Endodermal cell (in vitro differentiated cells): ENCODE results near the gene CCNI2. TPM values are rescaled to one million over a fixed set of nuclear protein-coding genes. Genes with fewer than 3 reads are reported as not detected.
A peak's percentile ranks its signal among the peaks of the same experiment; 100 is the strongest.

Source experiments
- DNase-seq: peaks from one replicate; pipeline ENCODE4 v3.0.0-alpha.2; 2017
- H3K27ac ChIP-seq: 2 replicates; pipeline ENCODE4 v1.5.1; 2013; ENCODE audit warnings: mild to moderate bottlenecking, low read depth, low read length, moderate library complexity
- H3K27me3 ChIP-seq: 2 replicates; pipeline ENCODE4 v1.6.1; 2013; ENCODE audit warnings: mild to moderate bottlenecking, low read length, moderate library complexity; ENCODE audit not compliant: insufficient read depth, control insufficient read depth, poor library complexity, severe bottlenecking
- H3K36me3 ChIP-seq: 2 replicates; pipeline ENCODE4 v1.7.0; 2013; ENCODE audit warnings: mild to moderate bottlenecking, low read length, moderate library complexity; ENCODE audit not compliant: control insufficient read depth, insufficient read depth
- H3K4me1 ChIP-seq: one replicate; pipeline ENCODE4 v1.7.0; 2013; ENCODE audit warnings: low read length; ENCODE audit not compliant: control insufficient read depth, insufficient read depth
- H3K4me3 ChIP-seq: 2 replicates; pipeline ENCODE4 v1.5.1; 2013; ENCODE audit warnings: mild to moderate bottlenecking, low read length, moderate library complexity
- H3K9ac ChIP-seq: 2 replicates; pipeline ENCODE4 v1.6.1; 2013; ENCODE audit warnings: mild to moderate bottlenecking, low read length, moderate library complexity; ENCODE audit not compliant: poor library complexity, severe bottlenecking; ENCODE audit errors: extremely low read depth
- H3K9me3 ChIP-seq: 2 replicates; pipeline ENCODE4 v1.6.1; 2013; ENCODE audit warnings: mild to moderate bottlenecking, low read length, moderate library complexity; ENCODE audit not compliant: control insufficient read depth
- H3K27ac Mint-ChIP-seq: 2 replicates; pipeline ENCODE4 v1.8.0; 2020; ENCODE audit warnings: mixed read lengths
- H3K27me3 Mint-ChIP-seq: 2 replicates; pipeline ENCODE4 v1.8.0; 2021; ENCODE audit warnings: mild to moderate bottlenecking, mixed read lengths; ENCODE audit not compliant: insufficient read depth
- H3K36me3 Mint-ChIP-seq: 2 replicates; pipeline ENCODE4 v1.8.0; 2020; ENCODE audit warnings: low read depth, mixed read lengths
- H3K4me1 Mint-ChIP-seq: 2 replicates; pipeline ENCODE4 v1.8.0; 2020; ENCODE audit warnings: mixed read lengths
- H3K4me3 Mint-ChIP-seq: 2 replicates; pipeline ENCODE4 v1.8.0; 2020; ENCODE audit warnings: mild to moderate bottlenecking, moderate library complexity, mixed read lengths
- H3K9me3 Mint-ChIP-seq: 2 replicates; pipeline ENCODE4 v1.8.0; 2020; ENCODE audit warnings: mild to moderate bottlenecking, mixed read lengths
- CTCF ChIP-seq: fragments of 200-600 bp; sonication (generic); conservative IDR thresholded peaks from 2 replicates; pipeline ENCODE4 v1.5.0; 2021; ENCODE audit warnings: antibody characterized with exemption, mild to moderate bottlenecking
- WGBS, 2 experiments: methylation state at CpG; one replicate each; pipeline versions ENCODE4 v1.1.5 to v1.1.7; 2013; ENCODE audit warnings: missing lambda C conversion rate in 2 of 2, mixed read lengths in 1 of 2; ENCODE audit not compliant: insufficient coverage in 1 of 2, insufficient read length in 1 of 2; 5-methylcytosine and 5-hydroxymethylcytosine counted together
- total RNA-seq, 2 donors: library from RNA; stranded (reverse); fragmentation: NEBNext Ultra II Directional in 1 of 2; extraction: Animal tissue kit (Norgen Biotek cat#: 25700) in 1 of 2; gene quantifications; 2 replicates in 1 of 2; 3 replicates in 1 of 2; pipeline ENCODE4 v1.2.1, GENCODE V29; 2021

The CCNI2 gene
- total RNA-seq, 2 donors from 2014 or later, result 1.2 to 1.3 TPM

GRCh38 chr5:132762246-132763000 is 15.2 kb downstream of the CCNI2 start:
- H3K4me3 ChIP-seq, result no peak overlapping the region
- no peak for TF ChIP-seq CTCF
- no peaks in the 10 kb centered on the region for H3K9me3 ChIP-seq
- Mint-ChIP-seq H3K9me3 (no peaks in the 10 kb centered on the region), H3K36me3 (peaks cover 40% of the 10 kb centered on the region), H3K4me1 (no peaks in the 10 kb centered on the region), H3K4me3 (no peak overlapping the region), H3K27me3 (no peaks in the 10 kb centered on the region), H3K27ac (no peak overlapping the region)
- DNase-seq, result peak; percentile 26
- H3K9ac ChIP-seq, result no peak overlapping the region
- 89 to 96% methylated on average over 11 of the region's 11 CpGs for WGBS, 2 experiments
- H3K27ac ChIP-seq, result no peak overlapping the region
- no peaks in the 10 kb centered on the region for H3K27me3 ChIP-seq
- peaks cover 37% of the 10 kb centered on the region for H3K36me3 ChIP-seq
- no peaks in the 10 kb centered on the region for H3K4me1 ChIP-seq

GRCh38 chr5:132763181-132764036 is 16.2 kb downstream of the CCNI2 start:
- no peaks in the 10 kb centered on the region for H3K4me1 ChIP-seq
- no peak overlapping the region for H3K9ac ChIP-seq
- no peaks in the 10 kb centered on the region for H3K27me3 ChIP-seq
- no peaks in the 10 kb centered on the region for H3K9me3 ChIP-seq
- Mint-ChIP-seq H3K9me3 (no peaks in the 10 kb centered on the region), H3K27me3 (no peaks in the 10 kb centered on the region), H3K4me1 (no peaks in the 10 kb centered on the region), H3K4me3 (no peak overlapping the region), H3K36me3 (peaks cover 38% of the 10 kb centered on the region), H3K27ac (no peak overlapping the region)
- peaks cover 29% of the 10 kb centered on the region for H3K36me3 ChIP-seq
- H3K4me3 ChIP-seq, result no peak overlapping the region
- no peak overlapping the region for H3K27ac ChIP-seq
- WGBS, 2 experiments, result 93 to 97% methylated on average over 17 of the region's 17 CpGs
- TF ChIP-seq CTCF, result no peak
- DNase-seq, result peak; percentile 28

GRCh38 chr5:132764051-132764450 is 16.8 kb downstream of the CCNI2 start:
- Mint-ChIP-seq H3K4me3 (no peak overlapping the region), H3K27me3 (no peaks in the 10 kb centered on the region), H3K36me3 (peaks cover 32% of the 10 kb centered on the region), H3K27ac (no peak overlapping the region), H3K9me3 (no peaks in the 10 kb centered on the region), H3K4me1 (no peaks in the 10 kb centered on the region)
- 94 to 98% methylated on average over 8 to 10 of the region's 10 CpGs for WGBS, 2 experiments
- H3K27ac ChIP-seq, result no peak overlapping the region
- H3K4me1 ChIP-seq, result no peaks in the 10 kb centered on the region
- peak; percentile 31 for DNase-seq
- no peak overlapping the region for H3K9ac ChIP-seq
- no peak overlapping the region for H3K4me3 ChIP-seq
- peaks cover 24% of the 10 kb centered on the region for H3K36me3 ChIP-seq
- no peak for TF ChIP-seq CTCF
- no peaks in the 10 kb centered on the region for H3K9me3 ChIP-seq
- H3K27me3 ChIP-seq, result no peaks in the 10 kb centered on the region
